ENCODE measurements around the gene METTL2B. TPM values are rescaled to one million over a fixed set of nuclear protein-coding genes. Genes with fewer than 3 reads are reported as not detected.
"Not testable (repeated sequence)": the region's sequence is repeated elsewhere in the genome, so short reads cannot be mapped to it uniquely, and the experiment has no call there.

The METTL2B gene
- 10 to 100 TPM; 24.7 to 28.0 TPM for total RNA-seq
- long read RNA-seq, full-length matches to known transcripts, result 8 of 13 reads
- long read RNA-seq, partial matches to known transcripts, result 1 of 13 reads
- long read RNA-seq, other reads (novel, unspliced or antisense), result 4 of 13 reads

DNA sequence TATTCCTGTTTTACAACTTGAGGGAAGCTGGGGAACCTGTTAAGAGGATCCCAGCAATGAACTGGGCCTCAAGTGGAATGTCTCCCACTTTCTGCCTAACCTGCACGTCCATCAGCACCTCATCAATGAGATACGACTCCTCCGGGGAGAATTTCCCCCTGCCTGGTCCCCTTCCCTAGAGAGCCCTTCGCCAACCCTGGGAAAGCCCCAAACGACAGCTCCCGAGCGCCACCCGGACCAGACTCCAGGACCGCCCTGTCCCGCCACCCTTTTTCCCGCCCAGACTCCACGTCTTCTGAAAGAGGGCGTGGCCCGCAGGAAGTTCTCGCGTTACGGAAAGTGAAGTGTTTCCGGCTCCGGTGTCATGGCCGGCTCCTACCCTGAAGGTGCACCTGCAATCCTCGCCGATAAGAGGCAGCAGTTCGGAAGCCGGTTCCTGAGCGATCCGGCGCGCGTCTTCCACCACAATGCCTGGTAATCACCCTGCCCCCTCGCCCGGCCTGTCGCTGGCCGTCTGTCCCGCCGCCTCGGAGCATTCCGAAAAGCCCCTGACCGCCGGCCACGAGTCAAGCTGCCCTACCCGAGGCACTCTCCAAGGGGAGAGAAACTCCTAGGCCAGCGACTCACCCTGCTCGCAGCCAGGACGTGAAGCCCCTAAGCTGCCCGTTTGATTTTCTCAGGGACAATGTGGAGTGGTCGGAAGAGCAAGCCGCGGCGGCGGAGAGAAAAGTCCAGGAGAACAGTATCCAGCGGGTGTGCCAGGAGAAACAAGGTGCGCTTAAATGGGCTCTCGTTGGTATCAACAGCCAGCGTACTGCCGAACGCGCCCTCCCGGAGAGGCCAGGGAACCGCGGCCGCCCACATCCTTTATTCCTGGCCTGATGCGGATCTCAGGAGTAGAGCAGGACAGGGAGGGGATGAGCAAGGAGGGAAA is at the start of gene METTL2B:
TSS of gene METTL2B (plus strand) at position 347 of the 934 bp plus-strand sequence. CDS start at position 365, 18 bp downstream.
- intact Hi-C loops (cut with DNase I, micrococcal nuclease), result not testable (repeated sequence)

DNA sequence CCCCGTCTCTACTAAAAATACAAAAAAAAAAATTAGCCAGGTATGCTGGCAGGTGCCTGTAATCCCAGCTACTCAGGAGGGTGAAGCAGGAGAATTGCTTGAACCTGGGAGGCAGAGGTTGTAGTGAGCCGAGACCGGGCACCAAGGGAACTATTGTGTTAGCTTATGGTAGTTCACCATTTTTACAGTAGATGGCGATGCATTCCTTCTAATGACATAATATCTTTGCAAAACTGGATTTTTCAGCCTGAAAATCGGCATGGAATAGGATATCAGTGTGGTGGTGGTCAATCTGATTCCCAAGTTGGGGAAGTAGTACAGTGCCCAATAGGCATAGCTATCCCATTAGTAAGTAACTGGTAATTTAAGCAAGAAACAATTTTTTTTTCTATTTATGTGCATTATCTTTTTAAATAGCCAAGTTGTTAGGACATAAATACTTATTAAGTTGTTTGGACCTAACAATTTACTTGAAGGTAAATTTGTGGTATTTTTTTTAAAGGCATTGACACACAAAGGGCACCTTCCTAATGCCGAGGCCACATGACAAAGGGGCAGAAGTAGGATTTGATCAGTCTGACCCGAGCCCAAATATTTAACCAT is 49.2 kb upstream of the METTL2B start:
- no peak for DNase-seq
- intact Hi-C loops (cut with DNase I, micrococcal nuclease), result loop anchor here in 1 of 2 donors (2.0 kb wide), 1 partner anchor 33 kb away; no protein-coding TSS in a partner anchor

More for the DNA sequence above, at the start of gene METTL2B:
- peak; percentile 89 for ATAC-seq
- peak; percentile 91 to 95 for DNase-seq

GRCh38 chr7:128430207-128430606 is 46.3 kb upstream of the METTL2B start:
- ATAC-seq (no peak), DNase-seq (no peak)
- intact Hi-C loops (cut with DNase I, micrococcal nuclease), result no loop called here

More for the DNA sequence above, 49.2 kb upstream of the METTL2B start:
- peak; percentile 75 for ATAC-seq

GRCh38 chr7:128431221-128431620 is 45.3 kb upstream of the METTL2B start:
- intact Hi-C loops (cut with DNase I, micrococcal nuclease), result no loop called here
- DNase-seq (no peak), ATAC-seq (peak; percentile 25)

GRCh38 chr7:128431754-128432153 is 44.8 kb upstream of the METTL2B start:
- intact Hi-C loops (cut with DNase I, micrococcal nuclease), result no loop called here
- ATAC-seq (no peak), DNase-seq (no peak)

DNA sequence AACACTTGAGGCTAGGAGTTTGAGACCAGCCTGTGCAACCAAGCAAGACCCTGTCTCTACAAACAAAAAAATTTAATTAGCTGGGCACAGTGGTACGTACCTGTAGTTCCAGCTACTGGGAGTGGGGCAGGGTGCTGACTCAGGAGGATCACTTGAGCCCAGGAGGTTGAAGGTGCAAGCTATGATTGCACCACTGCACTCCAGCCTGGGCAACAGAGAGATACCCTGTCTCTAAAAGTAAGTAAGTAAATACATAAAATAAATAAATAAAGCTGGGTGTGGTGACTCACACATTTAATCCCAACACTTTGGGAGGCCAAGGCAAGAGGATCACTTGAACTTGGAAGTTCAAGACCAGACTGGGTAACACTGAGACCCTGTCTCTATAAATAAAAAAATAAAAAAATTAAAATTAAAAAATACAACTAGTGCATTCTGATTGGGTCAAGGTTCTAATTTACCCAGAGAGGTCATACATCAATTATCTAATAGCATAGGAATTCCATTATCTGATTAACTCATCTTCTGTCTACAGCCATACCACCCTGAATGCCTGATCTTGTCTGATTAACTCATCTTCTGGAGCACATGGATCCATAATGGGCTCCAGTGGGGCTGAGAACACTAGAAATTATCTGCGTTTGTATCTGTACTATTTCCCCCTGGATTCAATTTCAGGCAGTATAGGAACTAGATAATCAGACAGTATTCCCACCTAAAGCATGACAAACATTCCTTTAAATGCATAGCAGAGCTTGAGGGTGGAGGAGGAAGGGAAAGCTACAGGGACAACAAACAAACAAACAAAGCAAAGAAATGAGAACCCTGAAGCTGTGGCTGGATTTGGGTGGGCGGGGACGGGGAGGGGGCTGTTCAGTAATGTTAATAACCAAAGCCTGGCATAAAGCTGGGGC is 41.9 kb upstream of the METTL2B start:
- ATAC-seq (no peak), DNase-seq (no peak)
- intact Hi-C loops (cut with DNase I, micrococcal nuclease), result no loop called here

GRCh38 chr7:128435327-128435686 is 41.2 kb upstream of the METTL2B start:
- ATAC-seq, result peak; percentile 40
- intact Hi-C loops (cut with DNase I, micrococcal nuclease), result no loop called here

DNA sequence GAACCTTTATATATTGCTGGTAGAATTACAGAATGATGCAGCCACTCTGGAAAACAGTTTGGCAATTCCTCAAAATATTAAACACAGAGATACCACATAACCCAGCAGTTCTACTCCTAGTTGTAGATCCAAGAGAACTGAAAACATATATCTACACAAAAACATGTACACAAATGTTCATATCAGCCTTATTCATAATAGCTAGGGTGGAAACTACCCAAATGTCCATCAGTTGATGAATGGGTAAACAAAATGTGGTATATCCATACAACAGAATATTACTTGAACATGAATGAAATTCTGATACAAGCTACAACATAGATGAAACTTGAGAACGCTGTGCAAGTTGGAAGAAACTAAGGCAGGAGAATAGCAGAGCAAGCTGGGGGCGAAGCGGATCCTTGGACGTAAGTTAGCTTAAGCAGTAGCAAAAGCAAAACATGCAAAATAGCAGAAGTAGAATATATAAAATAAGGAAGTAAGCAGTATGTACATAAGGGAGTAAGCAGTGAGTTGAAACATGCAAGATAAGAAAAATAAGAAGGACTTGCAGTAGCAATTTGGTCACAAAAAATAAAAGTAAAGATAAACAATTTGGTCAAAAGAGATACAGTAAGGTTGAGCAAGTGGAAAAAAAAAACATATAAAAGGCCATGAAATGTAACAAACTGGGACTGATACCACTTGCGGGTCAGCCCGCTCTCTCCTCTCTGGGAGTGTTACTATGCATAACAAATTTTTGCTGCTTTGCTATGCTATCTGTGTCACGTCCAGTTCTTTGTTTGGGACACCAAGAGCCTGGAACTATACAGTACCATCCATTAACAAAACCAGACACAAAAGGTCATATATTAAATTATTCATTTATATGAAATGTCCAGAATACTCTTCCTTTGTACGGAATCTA is 38.9 kb upstream of the METTL2B start:
- no peak for DNase-seq
- ATAC-seq, result no peak
- intact Hi-C loops (cut with DNase I, micrococcal nuclease), result no loop called here

More at GRCh38 chr7:128435327-128435686, 41.2 kb upstream of the METTL2B start:
- no peak for DNase-seq

- no peak for DNase-seq
- peak; percentile 55 for ATAC-seq
- intact Hi-C loops (cut with DNase I, micrococcal nuclease), result no loop called here
These were observed 34.2 kb upstream of the METTL2B start for GRCh38 chr7:128442356-128442755.

DNA sequence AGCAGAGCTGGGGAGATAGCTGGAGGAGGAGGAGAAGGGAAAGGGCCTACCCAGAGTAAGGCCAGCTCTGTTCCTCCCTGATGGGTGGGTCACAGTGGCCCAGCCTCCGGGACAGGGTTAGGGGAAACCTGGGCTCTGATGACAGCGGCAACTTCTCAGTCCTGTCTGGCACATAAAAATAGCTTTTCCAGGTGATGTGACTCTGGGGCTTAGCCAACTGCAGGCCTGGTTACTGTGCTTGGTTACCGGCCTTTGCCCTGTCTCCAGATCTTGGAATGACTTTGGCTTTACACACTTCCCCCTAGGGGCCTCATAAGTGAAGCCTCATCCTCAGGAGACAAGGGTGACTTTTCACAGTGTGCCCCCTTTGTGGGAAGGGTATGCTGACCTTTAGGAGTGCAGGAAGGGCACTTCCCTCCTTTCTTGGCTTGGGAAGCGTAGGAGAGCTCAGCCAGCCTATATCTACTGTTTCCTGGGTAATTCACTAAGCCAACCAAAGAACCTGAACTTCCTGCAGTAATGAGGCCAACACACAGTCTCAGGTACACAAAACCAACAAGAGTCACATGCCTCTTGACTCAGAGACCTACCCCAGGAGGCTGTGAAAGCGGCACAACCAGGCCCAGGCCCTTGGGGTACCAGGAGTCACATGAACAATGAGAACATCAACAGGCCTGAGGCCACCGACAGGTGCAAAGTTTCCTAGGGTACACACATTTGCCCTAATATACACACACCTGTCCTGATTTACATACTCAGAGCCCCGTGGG is 32.5 kb upstream of the METTL2B start:
- intact Hi-C loops (cut with DNase I, micrococcal nuclease), result no loop called here
- DNase-seq, result peak; percentile 36 to 70
- peak; percentile 80 for ATAC-seq

GRCh38 chr7:128446306-128446705 is 30.2 kb upstream of the METTL2B start:
- intact Hi-C loops (cut with DNase I, micrococcal nuclease), result no loop called here
- DNase-seq (no peak), ATAC-seq (no peak)

- DNase-seq, result no peak
These were observed 28.5 kb upstream of the METTL2B start for GRCh38 chr7:128447941-128448564.

DNA sequence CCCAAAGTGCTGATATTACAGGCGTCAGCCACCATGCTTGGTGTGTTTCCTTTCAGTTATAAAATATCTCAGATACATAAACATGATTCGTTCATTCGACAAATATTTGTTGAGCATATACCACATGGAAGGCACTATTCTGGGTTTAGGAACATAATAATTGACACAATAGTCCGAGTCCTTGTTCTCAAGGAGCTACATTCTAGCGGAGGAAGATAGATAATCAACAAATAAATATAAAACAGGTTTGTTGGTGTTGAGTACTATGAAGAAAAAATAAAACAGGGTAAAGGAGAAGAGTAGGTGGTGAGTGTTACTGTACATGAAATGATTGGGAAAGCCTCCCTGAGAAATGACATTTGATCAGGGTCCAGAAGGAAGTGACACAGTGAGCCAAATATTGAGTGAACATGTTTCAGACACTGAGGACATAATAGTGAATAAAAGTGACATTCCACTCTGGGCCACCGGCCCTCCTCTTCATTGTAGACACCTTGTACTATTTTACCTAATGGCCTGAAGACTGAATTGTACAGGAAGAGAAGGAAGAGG is 27.7 kb upstream of the METTL2B start:
- no peak for ATAC-seq
- intact Hi-C loops (cut with DNase I, micrococcal nuclease), result no loop called here
- DNase-seq, result no peak

More at GRCh38 chr7:128447941-128448564, 28.5 kb upstream of the METTL2B start:
- no peak for ATAC-seq
- intact Hi-C loops (cut with DNase I, micrococcal nuclease), result no loop called here

GRCh38 chr7:128450409-128450808 is 26.1 kb upstream of the METTL2B start:
- ATAC-seq, result no peak
- intact Hi-C loops (cut with DNase I, micrococcal nuclease), result no loop called here

DNA sequence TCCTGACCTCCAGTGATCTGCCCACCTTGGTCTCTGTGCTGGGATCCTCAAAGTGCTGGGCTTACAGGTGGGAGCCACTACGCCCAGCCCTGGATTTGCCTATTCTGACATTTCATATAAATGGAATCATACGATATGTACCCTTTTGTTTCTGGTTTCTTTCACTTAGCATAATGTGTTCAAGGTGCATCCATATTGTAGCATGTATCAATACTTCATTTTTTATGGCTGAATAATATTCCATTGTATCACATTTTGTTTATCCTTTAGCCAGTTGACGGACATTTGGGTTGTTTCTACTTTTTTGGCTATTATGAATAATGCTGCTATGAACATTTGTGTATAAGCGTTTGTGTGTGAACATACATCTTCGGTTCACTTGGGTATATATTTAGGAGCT is 25.6 kb upstream of the METTL2B start:
- intact Hi-C loops (cut with DNase I, micrococcal nuclease), result no loop called here

More at GRCh38 chr7:128450409-128450808, 26.1 kb upstream of the METTL2B start:
- no peak for DNase-seq

GRCh38 chr7:128452552-128452951 is 24.0 kb upstream of the METTL2B start:
- ATAC-seq (no peak), DNase-seq (no peak)
- intact Hi-C loops (cut with DNase I, micrococcal nuclease), result no loop called here

More for the DNA sequence above, 25.6 kb upstream of the METTL2B start:
- ATAC-seq (no peak), DNase-seq (no peak)

All from left colon (tissue), 2 donors.